HG03280 (cell line): ENCODE measurements around the gene PIN1.
"Not testable (repeated sequence)": the region's sequence is repeated elsewhere in the genome, so short reads cannot be mapped to it uniquely, and the experiment has no call there.

Source experiments
- ATAC-seq: cut with Tn5 transposase; IDR thresholded peaks from one replicate; pipeline ENCODE4 v1.9.1; 2021; ENCODE audit warnings: mild to moderate bottlenecking, moderate library complexity; ENCODE audit not compliant: unreplicated experiment

PIN1 gene

DNA sequence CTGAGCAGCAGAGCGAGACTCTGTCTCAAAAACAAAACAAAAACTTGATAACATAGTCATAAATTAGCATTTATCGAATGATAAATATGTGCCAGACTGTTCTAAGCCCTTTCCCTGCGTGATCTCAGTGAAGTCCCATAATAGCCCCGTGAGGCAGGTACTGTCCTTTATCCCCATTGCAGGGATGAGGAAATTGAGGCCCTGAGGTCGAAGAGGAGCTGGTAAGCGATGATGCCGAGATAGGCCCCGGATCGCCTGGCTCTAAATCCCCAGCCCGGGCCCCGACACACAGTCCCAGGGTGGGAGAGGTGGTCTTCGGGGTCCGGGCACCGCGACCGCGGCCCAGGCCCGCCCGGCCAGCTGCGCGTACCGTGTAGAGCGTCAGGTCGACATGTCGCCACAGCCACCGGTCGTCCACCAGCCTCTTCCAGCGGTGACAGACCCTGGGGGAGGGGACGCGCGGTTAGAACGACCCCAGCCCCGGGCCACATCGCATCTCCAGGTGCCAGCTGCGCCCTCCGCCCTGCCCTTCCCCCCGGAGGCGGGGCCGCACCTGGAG lies 16.9 kb upstream of the PIN1 start:
- no peak for ATAC-seq

DNA sequence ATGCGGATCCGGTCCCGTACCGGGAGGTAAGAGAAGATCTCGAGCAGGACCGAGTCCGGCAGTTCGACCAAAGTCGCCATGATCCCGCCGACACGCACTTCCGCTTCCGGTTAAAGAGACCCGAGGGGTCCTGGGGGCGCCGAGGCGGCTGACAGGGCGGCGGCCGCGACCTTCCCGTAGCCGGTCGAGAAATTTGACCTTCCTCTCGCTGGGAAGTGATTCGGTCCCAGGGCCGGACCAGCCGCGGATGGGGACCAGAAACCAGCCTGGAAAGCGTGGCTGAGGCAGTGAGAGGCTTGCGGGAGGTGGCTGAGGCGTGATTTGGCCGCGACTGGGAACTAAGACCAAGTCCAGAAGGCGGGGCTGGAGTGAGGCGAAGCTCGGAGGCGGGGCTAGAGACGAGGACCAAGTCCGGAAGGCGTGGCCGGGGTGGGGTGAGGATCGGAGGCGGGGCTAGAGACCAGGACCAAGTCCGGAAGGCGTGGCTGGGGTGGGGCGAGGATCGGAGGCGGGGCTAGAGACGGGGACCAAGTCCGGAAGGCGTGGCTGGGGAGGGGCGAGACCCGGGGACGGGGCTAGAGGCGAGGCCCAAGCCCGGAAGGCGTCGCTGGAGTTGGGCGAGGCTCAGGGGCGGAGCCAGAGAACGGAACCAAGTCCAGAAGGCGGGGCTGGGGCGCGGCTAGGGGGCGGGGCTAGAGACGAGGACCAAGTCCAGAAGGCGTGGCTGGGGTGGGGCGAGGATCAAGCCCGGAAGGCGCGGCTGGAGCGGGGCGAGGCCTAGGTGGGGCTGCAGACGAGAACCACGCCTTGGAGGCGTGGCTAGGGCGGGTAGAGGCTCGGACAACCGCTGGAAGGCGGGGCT lies 16.2 kb upstream of the PIN1 start, which contains the start of gene FBXL12:
Gene FBXL12, minus strand, starts transcription at position 346 of the 862 bp plus-strand sequence. Its CDS starts 266 bp downstream, at position 80.
- peak; percentile 86 for ATAC-seq

DNA sequence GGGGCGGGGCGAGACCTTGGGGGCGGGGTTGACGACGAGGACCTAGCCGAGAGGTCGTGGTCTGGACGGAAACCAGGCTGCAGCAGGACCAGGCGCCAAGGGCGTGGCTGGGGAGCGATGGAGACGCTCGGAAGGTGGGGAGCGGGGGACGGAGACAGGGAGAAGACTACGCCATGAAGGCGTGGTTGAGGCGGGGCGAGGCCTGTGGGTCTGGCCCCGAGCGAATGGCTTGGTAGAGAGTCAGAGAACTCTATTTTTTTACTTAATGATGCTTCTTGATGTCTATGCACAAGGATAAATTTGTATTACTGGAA lies 15.6 kb upstream of the PIN1 start:
- ATAC-seq, result no peak

GRCh38 chr19:9820034-9820433 lies 15.1 kb upstream of the PIN1 start:
- not testable (repeated sequence) for ATAC-seq

DNA sequence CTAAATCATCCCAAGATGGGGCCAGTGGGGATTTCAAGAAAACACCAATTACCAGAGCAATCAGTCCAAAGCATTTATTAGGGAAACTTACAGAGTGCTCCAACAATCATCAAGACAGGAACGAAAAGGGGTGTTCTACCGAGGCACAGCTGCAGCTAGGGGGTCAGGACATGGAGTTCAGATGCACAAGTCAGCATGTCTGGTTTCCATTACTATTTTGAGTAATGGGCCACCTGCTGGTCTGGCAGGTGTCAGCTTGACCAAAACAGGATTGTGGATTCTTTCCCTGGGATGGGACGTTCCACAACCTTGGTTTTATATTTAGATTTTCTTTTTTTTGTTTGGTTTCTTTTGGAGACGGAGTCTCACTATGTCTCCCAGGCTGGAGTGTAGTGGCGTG lies 11.3 kb upstream of the PIN1 start:
- ATAC-seq, result no peak

DNA sequence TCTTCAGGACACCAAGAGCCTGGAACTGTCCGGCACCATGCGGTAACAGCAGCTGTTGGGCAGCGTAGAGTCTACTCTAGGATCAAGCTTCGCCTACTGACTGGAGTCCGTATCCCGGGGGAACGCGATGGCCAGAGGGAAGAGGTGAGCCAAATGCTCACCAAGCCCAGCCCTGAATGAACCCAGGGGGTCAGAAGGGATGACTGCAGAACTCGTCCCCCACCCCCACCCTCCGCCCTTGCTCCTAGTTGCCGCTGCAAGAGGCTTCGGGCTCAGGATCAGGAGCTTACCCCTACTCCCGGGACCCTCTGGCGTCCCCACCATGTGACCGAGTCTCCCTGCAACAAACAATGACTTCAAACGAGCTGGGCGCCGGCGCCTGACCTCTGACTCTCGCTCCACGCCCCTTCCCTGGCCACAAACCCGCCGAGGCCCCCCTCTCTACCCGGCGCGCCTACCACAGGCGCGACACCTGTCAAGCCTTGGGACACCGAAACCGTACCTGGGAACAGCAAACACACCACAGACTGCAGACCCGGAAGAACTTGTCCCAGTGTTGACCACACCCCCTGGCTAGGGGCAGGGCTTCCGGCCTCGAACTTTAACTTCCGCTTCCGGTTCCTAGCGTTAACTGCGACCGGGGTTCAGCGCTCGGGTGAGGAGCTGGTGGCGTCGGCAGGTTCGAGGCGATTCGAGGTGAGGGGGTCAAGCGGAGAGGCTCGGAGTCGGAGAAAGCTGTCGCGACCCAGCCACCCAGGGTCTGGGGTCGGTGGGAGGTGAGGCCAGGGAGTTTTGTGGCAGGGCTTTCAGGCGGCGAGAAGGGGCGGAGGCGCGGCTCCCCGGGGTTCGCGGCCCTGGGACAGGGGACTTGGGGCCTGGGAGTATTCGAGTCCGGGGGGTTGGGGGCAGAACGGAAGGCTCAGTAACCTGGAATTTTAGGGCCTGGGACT lies 7.6 kb upstream of the PIN1 start, which contains the start of gene UBL5:
Gene UBL5, plus strand, starts transcription at position 630 of the 950 bp plus-strand sequence. CDS start 420 bp downstream, outside the sequence.
- ATAC-seq, result peak; percentile 94

DNA sequence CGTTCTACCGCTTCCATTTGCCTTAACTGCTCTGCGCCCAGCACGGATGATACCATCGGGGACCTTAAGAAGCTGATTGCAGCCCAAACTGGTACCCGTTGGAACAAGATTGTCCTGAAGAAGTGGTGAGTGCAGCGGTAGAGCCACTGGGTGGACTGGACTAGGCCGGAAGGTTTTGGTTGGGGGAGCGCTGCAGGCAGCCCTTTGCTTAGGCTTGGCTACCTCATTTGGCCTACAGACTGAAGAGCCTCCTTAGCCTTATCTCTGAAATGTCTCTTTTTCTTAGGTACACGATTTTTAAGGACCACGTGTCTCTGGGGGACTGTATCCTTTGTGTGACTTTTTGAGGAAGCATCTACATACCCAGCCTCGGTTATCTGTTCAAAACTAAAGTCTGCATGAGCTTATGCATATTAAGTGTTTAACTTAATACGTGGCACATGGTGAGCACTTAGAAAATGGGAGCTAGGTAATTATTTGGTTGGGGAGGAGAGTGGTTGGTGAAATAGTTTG lies 6.5 kb upstream of the PIN1 start:
- no peak for ATAC-seq

DNA sequence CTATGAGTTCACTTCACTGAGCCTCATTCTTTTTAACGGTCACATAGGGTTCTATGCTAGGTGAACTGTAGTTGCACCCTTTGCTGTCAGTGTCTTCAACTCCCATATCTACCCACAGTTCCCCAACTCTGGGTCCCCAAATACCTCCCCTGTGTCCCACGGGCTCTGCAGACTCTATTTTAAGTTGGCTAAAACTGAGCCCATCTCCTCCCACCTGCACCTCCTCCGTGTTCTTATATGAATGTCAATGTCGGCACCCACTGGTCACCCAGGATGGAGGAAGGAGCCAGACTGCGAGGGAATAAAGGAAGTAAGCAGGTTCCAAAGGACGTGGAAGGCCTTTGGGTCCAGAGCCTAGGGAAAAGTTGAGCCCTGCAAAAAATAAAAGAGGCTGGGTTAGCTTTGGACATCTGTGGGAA lies 802 bp upstream of the PIN1 start:
- no peak for ATAC-seq

DNA sequence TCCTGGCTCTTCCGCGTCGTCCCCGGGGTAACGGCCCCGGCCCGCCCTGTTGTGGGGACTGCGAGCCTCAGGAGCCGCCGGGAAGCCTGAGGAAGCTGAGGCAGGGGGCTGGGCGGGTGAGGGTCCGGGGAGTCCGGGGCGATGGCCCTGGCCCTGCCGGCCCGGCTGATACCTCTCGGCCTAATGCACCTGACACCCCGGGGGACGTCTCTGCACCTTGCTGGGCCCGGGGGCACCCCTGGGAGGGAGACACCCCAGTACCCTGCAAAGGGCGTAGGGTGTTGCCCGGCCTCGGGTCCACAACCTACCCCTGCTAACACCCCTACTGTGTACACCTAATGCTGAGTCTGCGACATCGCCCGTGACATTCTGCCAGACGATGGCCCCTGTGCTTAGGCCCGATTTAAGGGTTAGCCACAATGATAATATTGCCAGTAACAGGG lies 410 bp downstream of the PIN1 start:
- ATAC-seq, result peak; percentile 14

- no peak for ATAC-seq
Observed at GRCh38 chr19:9836021-9836420, 903 bp downstream of the PIN1 start.

DNA sequence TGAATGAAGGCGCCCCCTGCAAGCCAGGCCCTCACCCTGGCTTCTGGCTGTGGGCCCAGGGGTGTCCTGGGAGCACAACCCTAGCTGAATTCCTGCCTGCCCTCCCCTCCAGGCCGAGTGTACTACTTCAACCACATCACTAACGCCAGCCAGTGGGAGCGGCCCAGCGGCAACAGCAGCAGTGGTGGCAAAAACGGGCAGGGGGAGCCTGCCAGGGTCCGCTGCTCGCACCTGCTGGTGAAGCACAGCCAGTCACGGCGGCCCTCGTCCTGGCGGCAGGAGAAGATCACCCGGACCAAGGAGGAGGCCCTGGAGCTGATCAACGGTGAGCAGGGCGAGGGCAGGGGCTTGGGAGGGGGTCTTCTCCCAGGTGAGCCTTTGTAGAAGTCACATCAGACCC lies 3.2 kb downstream of the PIN1 start:
- no peak for ATAC-seq

DNA sequence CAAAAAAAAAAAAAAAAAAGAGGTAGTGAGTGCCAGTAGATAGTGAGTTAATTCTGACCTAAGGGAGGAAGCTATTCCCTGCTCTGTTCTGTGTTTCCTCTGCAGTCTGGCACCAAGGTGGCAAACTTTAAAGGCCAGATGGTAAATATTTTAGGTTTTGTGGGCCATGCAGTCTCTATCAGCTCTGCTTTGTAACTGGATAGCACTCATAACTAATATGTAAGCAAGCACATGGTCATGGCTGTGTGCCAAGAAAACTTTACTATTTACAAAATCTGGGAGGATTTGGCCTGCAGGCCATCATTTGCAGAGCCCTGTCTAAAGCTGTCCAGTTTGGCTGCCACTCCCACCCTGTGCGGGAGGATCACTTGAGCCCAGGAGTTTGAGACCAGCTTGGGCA lies 4.3 kb downstream of the PIN1 start:
- no peak for ATAC-seq

DNA sequence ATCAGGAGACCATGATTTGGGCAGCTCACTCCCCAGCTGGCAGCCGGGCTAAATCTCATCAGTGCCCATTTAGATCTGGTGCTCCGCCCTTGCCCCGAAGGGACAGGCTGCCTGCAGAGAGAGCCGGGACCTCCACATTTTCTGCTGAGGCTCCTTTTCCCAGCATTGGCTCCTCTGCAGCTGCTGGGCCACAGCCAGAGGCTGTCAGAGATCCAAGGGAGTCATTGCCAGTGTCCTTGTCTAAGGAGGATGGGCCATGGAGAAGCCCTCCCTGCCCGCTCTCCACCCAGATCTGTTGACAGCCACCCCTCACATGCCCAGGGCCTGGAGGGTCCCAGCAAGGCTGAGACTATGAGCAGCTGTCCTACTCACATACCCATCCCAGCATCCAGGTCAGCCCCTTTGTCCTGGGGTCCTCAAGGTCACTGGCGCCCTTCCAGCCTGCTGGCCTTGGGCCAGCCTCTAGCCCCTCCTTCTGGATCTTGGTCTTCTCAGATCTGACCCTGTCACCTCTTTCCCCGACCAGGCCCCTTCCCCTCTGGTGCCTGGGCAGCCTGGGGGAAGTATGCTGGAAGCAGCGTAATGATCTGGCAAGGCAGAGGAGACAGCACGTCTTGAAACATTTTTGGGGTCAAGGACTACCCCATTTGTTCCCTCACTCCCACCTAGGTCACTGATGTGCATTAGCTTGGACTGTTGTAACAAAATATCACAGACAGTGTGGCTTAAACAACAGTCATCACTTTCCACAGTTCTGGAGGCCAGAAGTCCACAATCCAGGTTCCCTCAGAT lies 7.9 kb downstream of the PIN1 start:
- no peak for ATAC-seq

GRCh38 chr19:9843626-9844273 lies 8.6 kb downstream of the PIN1 start:
- not testable (repeated sequence) for ATAC-seq

DNA sequence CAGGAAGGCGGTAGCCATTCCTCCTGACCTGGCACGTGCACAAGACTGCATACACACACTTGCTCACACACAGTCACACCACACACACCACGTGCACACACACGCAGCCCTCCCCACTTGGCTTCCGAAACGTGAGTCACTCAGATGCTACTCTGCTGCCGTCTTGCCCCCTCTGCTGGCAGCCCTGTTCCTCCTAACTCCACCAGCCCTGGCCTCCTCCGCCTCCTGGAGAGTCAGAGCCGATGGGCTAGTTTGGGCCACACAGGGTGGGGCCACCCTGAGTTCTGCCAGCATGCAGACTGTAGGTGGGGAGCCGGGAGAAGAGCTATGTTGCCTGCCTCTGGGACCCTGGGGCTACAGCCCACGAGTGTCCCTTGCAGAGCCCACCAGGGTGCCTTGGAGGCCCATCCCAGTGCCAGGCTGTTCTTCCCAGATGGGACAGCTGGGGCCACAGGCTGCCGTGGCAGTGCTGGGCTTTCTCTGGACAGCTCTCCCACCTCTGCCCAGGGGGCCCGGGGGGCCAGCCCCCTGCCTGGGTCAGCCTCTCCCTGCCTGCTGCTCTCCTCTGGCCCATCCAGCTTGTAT lies 12.1 kb downstream of the PIN1 start:
- no peak for ATAC-seq

DNA sequence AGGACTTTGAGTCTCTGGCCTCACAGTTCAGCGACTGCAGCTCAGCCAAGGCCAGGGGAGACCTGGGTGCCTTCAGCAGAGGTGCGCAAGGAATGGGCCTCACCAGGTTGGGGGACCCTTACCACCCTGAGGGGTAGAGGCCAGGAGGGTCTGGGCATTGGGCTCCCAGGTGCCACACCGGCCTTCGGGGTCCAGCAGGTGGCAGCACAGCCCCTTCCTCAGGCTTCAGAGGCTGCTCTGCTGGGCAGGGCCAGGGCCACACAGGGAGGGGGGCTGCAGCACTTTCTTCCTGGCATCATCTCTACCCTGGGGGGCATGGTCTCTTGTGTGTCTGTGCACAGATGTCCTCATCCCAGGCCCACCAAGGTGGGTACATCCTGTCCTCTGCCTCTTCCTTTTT lies 12.9 kb downstream of the PIN1 start:
- ATAC-seq, result no peak

DNA sequence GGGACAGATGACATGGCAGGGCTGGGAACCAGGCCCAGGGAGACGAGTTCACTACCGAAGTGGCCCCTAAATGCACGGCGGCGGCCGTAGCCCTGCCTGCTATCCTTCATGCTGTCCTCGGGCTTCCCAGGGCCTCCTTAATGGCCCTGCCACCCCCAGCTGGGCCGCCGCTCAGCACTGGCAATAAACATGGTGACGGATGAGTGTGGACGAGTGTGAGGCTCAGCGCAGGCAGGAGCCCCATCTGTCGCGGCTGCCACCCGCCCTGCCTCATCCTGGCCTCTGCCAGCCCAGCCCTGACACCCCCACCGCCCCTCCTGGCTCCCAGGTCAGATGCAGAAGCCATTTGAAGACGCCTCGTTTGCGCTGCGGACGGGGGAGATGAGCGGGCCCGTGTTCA lies 13.6 kb downstream of the PIN1 start:
- no peak for ATAC-seq

- no peak for ATAC-seq
Observed at GRCh38 chr19:9849791-9850190, 14.7 kb downstream of the PIN1 start.

GRCh38 chr19:9850235-9850959 lies 15.3 kb downstream of the PIN1 start:
- no peak for ATAC-seq
